ENCODE data around the gene FOCAD.

DNA sequence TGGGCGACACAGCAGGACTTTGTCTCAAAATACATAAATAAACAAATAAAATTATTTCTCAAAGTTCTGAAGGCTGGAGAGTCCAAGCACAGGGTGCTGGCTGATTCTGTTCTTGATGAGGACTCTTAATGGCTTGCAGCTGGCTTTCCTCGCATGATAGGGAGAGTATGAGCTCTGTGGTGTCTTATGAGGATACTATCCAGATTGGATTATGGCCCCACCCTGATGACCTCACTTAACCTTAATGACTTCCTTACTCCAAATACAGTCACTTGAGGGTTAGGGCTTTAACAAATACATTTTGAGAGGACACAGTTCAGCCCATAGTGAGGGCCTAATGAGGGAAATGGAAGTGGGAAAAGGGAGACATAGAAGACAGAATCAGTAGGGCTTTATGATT, 87.7 kb downstream of the FOCAD start:
- TF ChIP-seq POLR2AphosphoS5 (IDR thresholded peaks at IDR 0.05; ENCODE audit: low read depth, low read length) = no peak
- no peak for TF ChIP-seq POLR2A (IDR thresholded peaks at IDR 0.05; ENCODE audit: low read depth, low read length)
- no peak for TF ChIP-seq TAF1 (IDR thresholded peaks at IDR 0.05; ENCODE audit: borderline replicate concordance, low read depth, low read length)
